Activated T-helper 2 cell treated with anti-CD3 and anti-CD28 coated beads, Interferon-gamma antibody, Interleukin-2, Interleukin-4, amounts not matched to agents 10 μg/mL and 5 μg/mL and 100 μg/mL, durations not matched to agents 14 hours and 24 hours and 36 hours (primary cell): Measurements from ENCODE around the gene PIGU. TPM values are rescaled to one million over a fixed set of nuclear protein-coding genes. Genes with fewer than 3 reads are reported as not detected.

Experiments
- DNase-seq: peaks from one replicate; pipeline ENCODE4 v3.0.0; 2021; ENCODE audit warnings: low spot score
- H3K27ac Mint-ChIP-seq: one replicate; pipeline ENCODE4 v1.8.0; 2021; ENCODE audit warnings: mixed read lengths
- H3K27me3 Mint-ChIP-seq: one replicate; pipeline ENCODE4 v1.8.0; 2021; ENCODE audit warnings: low read depth, mixed read lengths
- H3K36me3 Mint-ChIP-seq: one replicate; pipeline ENCODE4 v1.8.0; 2021; ENCODE audit warnings: low read depth, mixed read lengths
- H3K4me1 Mint-ChIP-seq: one replicate; pipeline ENCODE4 v1.8.0; 2021; ENCODE audit warnings: low read depth, mixed read lengths
- H3K4me3 Mint-ChIP-seq: one replicate; pipeline ENCODE4 v1.8.0; 2021; ENCODE audit warnings: low read depth, mild to moderate bottlenecking, moderate library complexity, mixed read lengths
- H3K9me3 Mint-ChIP-seq: one replicate; pipeline ENCODE4 v1.8.0; 2021; ENCODE audit warnings: mixed read lengths
- intact Hi-C: fragments of 100-400 bp; cut with micrococcal nuclease; formaldehyde crosslinking; loops from one replicate; pipeline ENCODE4 v1.15.1; 2023
- total RNA-seq: library from RNA; stranded (reverse); gene quantifications from 2 replicates; pipeline ENCODE4 v1.2.3, GENCODE V29; 2022

PIGU gene
- total RNA-seq, 1 donor from 2014 or later, result 24.9 TPM

GRCh38 chr20:34532756-34533155, 144.1 kb downstream of the PIGU start:
- intact Hi-C loops, result no loop called here
- no peak overlapping the region for H3K4me3 Mint-ChIP-seq
- H3K9me3 Mint-ChIP-seq, result no peaks in the 10 kb centered on the region
- DNase-seq, result no peak
- no peaks in the 10 kb centered on the region for H3K4me1 Mint-ChIP-seq
- peaks cover 56% of the 10 kb centered on the region for H3K36me3 Mint-ChIP-seq
- no peak overlapping the region for H3K27ac Mint-ChIP-seq
- no peaks in the 10 kb centered on the region for H3K27me3 Mint-ChIP-seq

GRCh38 chr20:34532320-34532719, 144.6 kb downstream of the PIGU start:
- H3K4me3 Mint-ChIP-seq, result no peak overlapping the region
- no peak overlapping the region for H3K27ac Mint-ChIP-seq
- H3K36me3 Mint-ChIP-seq, result peaks cover 57% of the 10 kb centered on the region
- no peak for DNase-seq
- intact Hi-C loops, result no loop called here
- no peaks in the 10 kb centered on the region for H3K27me3 Mint-ChIP-seq
- no peaks in the 10 kb centered on the region for H3K4me1 Mint-ChIP-seq
- no peaks in the 10 kb centered on the region for H3K9me3 Mint-ChIP-seq

- H3K4me3 Mint-ChIP-seq, result no peak overlapping the region
- no peak overlapping the region for H3K27ac Mint-ChIP-seq
- H3K27me3 Mint-ChIP-seq, result no peaks in the 10 kb centered on the region
- intact Hi-C loops, result no loop called here
- no peaks in the 10 kb centered on the region for H3K9me3 Mint-ChIP-seq
- peaks cover 55% of the 10 kb centered on the region for H3K36me3 Mint-ChIP-seq
- no peaks in the 10 kb centered on the region for H3K4me1 Mint-ChIP-seq
- DNase-seq, result no peak
Observed at GRCh38 chr20:34531608-34532265, 145.2 kb downstream of the PIGU start.

GRCh38 chr20:34530342-34530741, 146.6 kb downstream of the PIGU start:
- Mint-ChIP-seq H3K9me3 (no peaks in the 10 kb centered on the region), H3K27me3 (no peaks in the 10 kb centered on the region), H3K36me3 (peaks cover 59% of the 10 kb centered on the region), H3K27ac (no peak overlapping the region), H3K4me1 (no peaks in the 10 kb centered on the region), H3K4me3 (no peak overlapping the region)
- intact Hi-C loops, result no loop called here
- DNase-seq, result no peak

GRCh38 chr20:34529742-34530141, 147.2 kb downstream of the PIGU start:
- Mint-ChIP-seq H3K27me3 (no peaks in the 10 kb centered on the region), H3K27ac (no peak overlapping the region), H3K4me3 (no peak overlapping the region), H3K36me3 (peaks cover 57% of the 10 kb centered on the region), H3K4me1 (peaks cover 1% of the 10 kb centered on the region), H3K9me3 (no peaks in the 10 kb centered on the region)
- intact Hi-C loops, result no loop called here
- no peak for DNase-seq

GRCh38 chr20:34528921-34529297, 148.0 kb downstream of the PIGU start:
- peaks cover 1% of the 10 kb centered on the region for H3K4me1 Mint-ChIP-seq
- no peaks in the 10 kb centered on the region for H3K9me3 Mint-ChIP-seq
- no peak for DNase-seq
- no peaks in the 10 kb centered on the region for H3K27me3 Mint-ChIP-seq
- H3K36me3 Mint-ChIP-seq, result peaks cover 54% of the 10 kb centered on the region
- no peak overlapping the region for H3K4me3 Mint-ChIP-seq
- intact Hi-C loops, result no loop called here
- no peak overlapping the region for H3K27ac Mint-ChIP-seq

- H3K4me1 Mint-ChIP-seq, result peaks cover 3% of the 10 kb centered on the region
- H3K36me3 Mint-ChIP-seq, result peaks cover 56% of the 10 kb centered on the region
- no peak overlapping the region for H3K27ac Mint-ChIP-seq
- DNase-seq, result no peak
- H3K4me3 Mint-ChIP-seq, result no peak overlapping the region
- H3K9me3 Mint-ChIP-seq, result no peaks in the 10 kb centered on the region
- intact Hi-C loops, result no loop called here
- no peaks in the 10 kb centered on the region for H3K27me3 Mint-ChIP-seq
Observed at GRCh38 chr20:34527016-34527415, 149.9 kb downstream of the PIGU start.

GRCh38 chr20:34526466-34526865, 150.4 kb downstream of the PIGU start:
- H3K4me3 Mint-ChIP-seq, result no peak overlapping the region
- intact Hi-C loops, result no loop called here
- H3K36me3 Mint-ChIP-seq, result peaks cover 53% of the 10 kb centered on the region
- DNase-seq, result no peak
- H3K27me3 Mint-ChIP-seq, result no peaks in the 10 kb centered on the region
- peaks cover 4% of the 10 kb centered on the region for H3K4me1 Mint-ChIP-seq
- no peak overlapping the region for H3K27ac Mint-ChIP-seq
- H3K9me3 Mint-ChIP-seq, result no peaks in the 10 kb centered on the region

- intact Hi-C loops, result no loop called here
- peaks cover 49% of the 10 kb centered on the region for H3K36me3 Mint-ChIP-seq
Observed at GRCh38 chr20:34525709-34526416, 151.0 kb downstream of the PIGU start.

GRCh38 chr20:34525342-34525708, 151.6 kb downstream of the PIGU start:
- H3K36me3 Mint-ChIP-seq, result peaks cover 43% of the 10 kb centered on the region

More at GRCh38 chr20:34525709-34526416, 151.0 kb downstream of the PIGU start:
- Mint-ChIP-seq H3K4me3 (no peak overlapping the region), H3K4me1 (peaks cover 4% of the 10 kb centered on the region), H3K9me3 (no peaks in the 10 kb centered on the region), H3K27me3 (no peaks in the 10 kb centered on the region), H3K27ac (no peak overlapping the region)
- DNase-seq, result no peak

GRCh38 chr20:34524426-34524825, 152.5 kb downstream of the PIGU start:
- Mint-ChIP-seq H3K27ac (no peak overlapping the region), H3K9me3 (no peaks in the 10 kb centered on the region), H3K4me1 (peaks cover 7% of the 10 kb centered on the region), H3K36me3 (peaks cover 41% of the 10 kb centered on the region), H3K27me3 (no peaks in the 10 kb centered on the region), H3K4me3 (no peak overlapping the region)
- DNase-seq, result no peak
- intact Hi-C loops, result no loop called here

More at GRCh38 chr20:34525342-34525708, 151.6 kb downstream of the PIGU start:
- no peaks in the 10 kb centered on the region for H3K9me3 Mint-ChIP-seq
- intact Hi-C loops, result no loop called here
- H3K27ac Mint-ChIP-seq, result no peak overlapping the region
- H3K27me3 Mint-ChIP-seq, result no peaks in the 10 kb centered on the region
- peaks cover 4% of the 10 kb centered on the region for H3K4me1 Mint-ChIP-seq
- DNase-seq, result no peak
- no peak overlapping the region for H3K4me3 Mint-ChIP-seq

GRCh38 chr20:34522969-34523871, 153.7 kb downstream of the PIGU start:
- peak; percentile 31 for DNase-seq
- no peak overlapping the region for H3K4me3 Mint-ChIP-seq
- H3K27ac Mint-ChIP-seq, result no peak overlapping the region
- H3K27me3 Mint-ChIP-seq, result no peaks in the 10 kb centered on the region
- intact Hi-C loops, result loop anchor here (1.0 kb wide), 1 partner anchor 211 kb away; no protein-coding TSS in a partner anchor
- peaks cover 37% of the 10 kb centered on the region for H3K36me3 Mint-ChIP-seq
- peaks cover 12% of the 10 kb centered on the region for H3K4me1 Mint-ChIP-seq
- H3K9me3 Mint-ChIP-seq, result no peaks in the 10 kb centered on the region
